ENCODE data around the gene ADARB2. TPM values are rescaled to one million over a fixed set of nuclear protein-coding genes. Genes with fewer than 3 reads are reported as not detected.

The ADARB2 gene
- total and polyA plus RNA-seq, 7 experiments from 2014 or later = 0.05 to 13.6 (median 6.3) TPM; not detected in 3

GRCh38 chr10:1241322-1241890 lies 495.9 kb downstream of the ADARB2 start:
- Histone ChIP-seq H3K4me1 (ENCODE audit: control insufficient read depth in 2 of 2, insufficient read depth in 2 of 2, low read length in 2 of 2) (peaks cover 6 to 8% of the 10 kb centered on the region in 2 donors), H3K36me3 (ENCODE audit: control insufficient read depth in 2 of 3, insufficient read depth in 3 of 3, low read length in 3 of 3) (no peaks in the 10 kb centered on the region), H3K4me3 (ENCODE audit: low read length) (no peak overlapping the region), H3K27me3 (ENCODE audit: control insufficient read depth in 2 of 2, insufficient read depth in 2 of 2, low read length in 2 of 2) (no peaks in the 10 kb centered on the region), H3K9me3 (ENCODE audit: control insufficient read depth in 2 of 3, low read length in 3 of 3) (no peaks in the 10 kb centered on the region), H3K27ac (ENCODE audit: low read depth, low read length) (no peak overlapping the region)
- DNase-seq = no peak
- H3K27me3 Mint-ChIP-seq = peaks cover 6 to 36% (median 22%) of the 10 kb centered on the region in 5 donors
- ATAC-seq = no peak
- H3K27ac Mint-ChIP-seq = no peak overlapping the region
- peaks cover 0 to 12% (median 2%) of the 10 kb centered on the region in 11 donors for H3K9me3 Mint-ChIP-seq
- H3K4me3 Mint-ChIP-seq = peak overlapping the region in 2 of 10 donors; percentile 4 to 88
- CTCF ChIA-PET = no interaction called here
- peaks cover 0 to 2% (median 0%) of the 10 kb centered on the region in 5 donors for H3K36me3 Mint-ChIP-seq
- POLR2A ChIA-PET = no interaction called here
- intact Hi-C loops (cut with micrococcal nuclease) = no loop called here
- peaks cover 0 to 24% (median 9%) of the 10 kb centered on the region in 7 donors for H3K4me1 Mint-ChIP-seq

GRCh38 chr10:1240341-1240775 lies 497.0 kb downstream of the ADARB2 start:
- CTCF ChIA-PET = no interaction called here
- Mint-ChIP-seq H3K27me3 (peaks cover 6 to 36% (median 22%) of the 10 kb centered on the region in 5 donors), H3K4me3 (peak overlapping the region in 9 of 10 donors; percentile 39 to 96 (median 86)), H3K9me3 (peaks cover 0 to 12% (median 2%) of the 10 kb centered on the region in 11 donors), H3K36me3 (peaks cover 0 to 2% (median 0%) of the 10 kb centered on the region in 5 donors), H3K27ac (peak overlapping the region in 8 of 9 donors; percentile 19 to 99 (median 84)), H3K4me1 (peaks cover 0 to 24% (median 9%) of the 10 kb centered on the region in 7 donors)
- H3K27me3 ChIP-seq (ENCODE audit: control insufficient read depth in 2 of 2, insufficient read depth in 2 of 2, low read length in 2 of 2) = no peaks in the 10 kb centered on the region
- peaks cover 6 to 8% of the 10 kb centered on the region in 2 donors for H3K4me1 ChIP-seq (ENCODE audit: control insufficient read depth in 2 of 2, insufficient read depth in 2 of 2, low read length in 2 of 2)
- peak in 4 of 9 donors; percentile 4 to 67 (median 38) for DNase-seq
- POLR2A ChIA-PET = no interaction called here
- no peaks in the 10 kb centered on the region for H3K9me3 ChIP-seq (ENCODE audit: control insufficient read depth in 2 of 3, low read length in 3 of 3)
- H3K27ac ChIP-seq (ENCODE audit: low read depth, low read length) = peak overlapping the region; percentile 55
- no peak for ATAC-seq
- no peaks in the 10 kb centered on the region for H3K36me3 ChIP-seq (ENCODE audit: control insufficient read depth in 2 of 3, insufficient read depth in 3 of 3, low read length in 3 of 3)
- H3K4me3 ChIP-seq (ENCODE audit: low read length) = peak overlapping the region; percentile 36
- intact Hi-C loops (cut with micrococcal nuclease) = no loop called here

- H3K9me3 ChIP-seq (ENCODE audit: control insufficient read depth in 2 of 3, low read length in 3 of 3) = no peaks in the 10 kb centered on the region
- intact Hi-C loops (cut with micrococcal nuclease) = no loop called here
- H3K27ac ChIP-seq (ENCODE audit: low read depth, low read length) = no peak overlapping the region
- no peak for ATAC-seq
- POLR2A ChIA-PET = no interaction called here
- DNase-seq = no peak
- no peaks in the 10 kb centered on the region for H3K4me1 ChIP-seq (ENCODE audit: control insufficient read depth in 2 of 2, insufficient read depth in 2 of 2, low read length in 2 of 2)
- Mint-ChIP-seq H3K4me1 (no peaks in the 10 kb centered on the region), H3K27me3 (peaks cover 0 to 13% (median 4%) of the 10 kb centered on the region in 5 donors), H3K36me3 (peaks cover 0 to 24% (median 18%) of the 10 kb centered on the region in 5 donors), H3K27ac (no peak overlapping the region), H3K9me3 (peaks cover 0 to 13% (median 0%) of the 10 kb centered on the region in 11 donors), H3K4me3 (no peak overlapping the region)
- H3K36me3 ChIP-seq (ENCODE audit: control insufficient read depth in 2 of 3, insufficient read depth in 3 of 3, low read length in 3 of 3) = no peaks in the 10 kb centered on the region
- H3K27me3 ChIP-seq (ENCODE audit: control insufficient read depth in 2 of 2, insufficient read depth in 2 of 2, low read length in 2 of 2) = no peaks in the 10 kb centered on the region
- CTCF ChIA-PET = no interaction called here
- H3K4me3 ChIP-seq (ENCODE audit: low read length) = no peak overlapping the region
Observed at GRCh38 chr10:1233031-1233430, 504.3 kb downstream of the ADARB2 start.

- Histone ChIP-seq H3K27me3 (ENCODE audit: control insufficient read depth in 2 of 2, insufficient read depth in 2 of 2, low read length in 2 of 2) (no peaks in the 10 kb centered on the region), H3K4me3 (ENCODE audit: low read length) (no peak overlapping the region), H3K4me1 (ENCODE audit: control insufficient read depth in 2 of 2, insufficient read depth in 2 of 2, low read length in 2 of 2) (no peaks in the 10 kb centered on the region), H3K27ac (ENCODE audit: low read depth, low read length) (no peak overlapping the region), H3K9me3 (ENCODE audit: control insufficient read depth in 2 of 3, low read length in 3 of 3) (no peaks in the 10 kb centered on the region), H3K36me3 (ENCODE audit: control insufficient read depth in 2 of 3, insufficient read depth in 3 of 3, low read length in 3 of 3) (no peaks in the 10 kb centered on the region)
- POLR2A ChIA-PET = no interaction called here
- CTCF ChIA-PET = no interaction called here
- DNase-seq (no peak), ATAC-seq (peak; percentile 26)
- H3K36me3 Mint-ChIP-seq = peaks cover 0 to 24% (median 18%) of the 10 kb centered on the region in 5 donors
- no peak overlapping the region for H3K4me3 Mint-ChIP-seq
- H3K4me1 Mint-ChIP-seq = no peaks in the 10 kb centered on the region
- H3K9me3 Mint-ChIP-seq = peaks cover 0 to 15% (median 0%) of the 10 kb centered on the region in 11 donors
- peaks cover 0 to 13% (median 4%) of the 10 kb centered on the region in 5 donors for H3K27me3 Mint-ChIP-seq
- H3K27ac Mint-ChIP-seq = no peak overlapping the region
- intact Hi-C loops (cut with micrococcal nuclease) = no loop called here
Observed at GRCh38 chr10:1232164-1232911, 505.0 kb downstream of the ADARB2 start.

- no peaks in the 10 kb centered on the region for H3K4me1 Mint-ChIP-seq
- Histone ChIP-seq H3K4me3 (ENCODE audit: low read length) (no peak overlapping the region), H3K4me1 (ENCODE audit: control insufficient read depth in 2 of 2, insufficient read depth in 2 of 2, low read length in 2 of 2) (no peaks in the 10 kb centered on the region), H3K27ac (ENCODE audit: low read depth, low read length) (no peak overlapping the region), H3K36me3 (ENCODE audit: control insufficient read depth in 2 of 3, insufficient read depth in 3 of 3, low read length in 3 of 3) (no peaks in the 10 kb centered on the region), H3K9me3 (ENCODE audit: control insufficient read depth in 2 of 3, low read length in 3 of 3) (no peaks in the 10 kb centered on the region), H3K27me3 (ENCODE audit: control insufficient read depth in 2 of 2, insufficient read depth in 2 of 2, low read length in 2 of 2) (no peaks in the 10 kb centered on the region)
- no peak overlapping the region for H3K4me3 Mint-ChIP-seq
- ChIA-PET POLR2A (no interaction called here), CTCF (no interaction called here)
- H3K9me3 Mint-ChIP-seq = peaks cover 0 to 21% (median 2%) of the 10 kb centered on the region in 11 donors
- intact Hi-C loops (cut with micrococcal nuclease) = no loop called here
- DNase-seq (no peak), ATAC-seq (no peak)
- H3K27ac Mint-ChIP-seq = no peak overlapping the region
- peaks cover 0 to 24% (median 18%) of the 10 kb centered on the region in 5 donors for H3K36me3 Mint-ChIP-seq
- H3K27me3 Mint-ChIP-seq = peaks cover 0 to 18% (median 9%) of the 10 kb centered on the region in 5 donors
Observed at GRCh38 chr10:1230592-1231275, 506.6 kb downstream of the ADARB2 start.

GRCh38 chr10:1230138-1230537 lies 507.2 kb downstream of the ADARB2 start:
- DNase-seq = no peak

More at GRCh38 chr10:1230138-1230537, 507.2 kb downstream of the ADARB2 start:
- H3K27ac ChIP-seq (ENCODE audit: low read depth, low read length) = no peak overlapping the region
- H3K4me3 Mint-ChIP-seq = no peak overlapping the region
- no peaks in the 10 kb centered on the region for H3K27me3 ChIP-seq (ENCODE audit: control insufficient read depth in 2 of 2, insufficient read depth in 2 of 2, low read length in 2 of 2)
- H3K36me3 ChIP-seq (ENCODE audit: control insufficient read depth in 2 of 3, insufficient read depth in 3 of 3, low read length in 3 of 3) = no peaks in the 10 kb centered on the region
- no peaks in the 10 kb centered on the region for H3K4me1 ChIP-seq (ENCODE audit: control insufficient read depth in 2 of 2, insufficient read depth in 2 of 2, low read length in 2 of 2)
- no peaks in the 10 kb centered on the region for H3K9me3 ChIP-seq (ENCODE audit: control insufficient read depth in 2 of 3, low read length in 3 of 3)
- CTCF ChIA-PET = no interaction called here
- no peak for ATAC-seq
- POLR2A ChIA-PET = no interaction called here
- no peaks in the 10 kb centered on the region for H3K4me1 Mint-ChIP-seq
- no peak overlapping the region for H3K27ac Mint-ChIP-seq
- no peak overlapping the region for H3K4me3 ChIP-seq (ENCODE audit: low read length)
- peaks cover 0 to 18% (median 11%) of the 10 kb centered on the region in 5 donors for H3K27me3 Mint-ChIP-seq
- peaks cover 0 to 24% (median 18%) of the 10 kb centered on the region in 5 donors for H3K36me3 Mint-ChIP-seq
- peaks cover 0 to 21% (median 2%) of the 10 kb centered on the region in 11 donors for H3K9me3 Mint-ChIP-seq
- intact Hi-C loops (cut with micrococcal nuclease) = no loop called here

Measured in naive thymus-derived CD4-positive, alpha-beta T cell (primary cell).